Endothelial cell of hepatic sinusoid (primary cell): Measurements from ENCODE around the gene ERAP2.

Experiments
- in situ Hi-C: cut with HindIII; loops from 2 replicates; pipeline ENCODE4 v1.10.0; 2017; ENCODE audit warnings: low sequenced_read_pairs

The ERAP2 gene

GRCh38 chr5:96928931-96929708 lies 52.8 kb downstream of the ERAP2 start:
- in situ Hi-C loops = no loop called here

GRCh38 chr5:96930058-96930457 lies 53.8 kb downstream of the ERAP2 start:
- in situ Hi-C loops = loop anchor here (5.0 kb wide), 1 partner anchor 58 kb away; no protein-coding TSS in a partner anchor

DNA sequence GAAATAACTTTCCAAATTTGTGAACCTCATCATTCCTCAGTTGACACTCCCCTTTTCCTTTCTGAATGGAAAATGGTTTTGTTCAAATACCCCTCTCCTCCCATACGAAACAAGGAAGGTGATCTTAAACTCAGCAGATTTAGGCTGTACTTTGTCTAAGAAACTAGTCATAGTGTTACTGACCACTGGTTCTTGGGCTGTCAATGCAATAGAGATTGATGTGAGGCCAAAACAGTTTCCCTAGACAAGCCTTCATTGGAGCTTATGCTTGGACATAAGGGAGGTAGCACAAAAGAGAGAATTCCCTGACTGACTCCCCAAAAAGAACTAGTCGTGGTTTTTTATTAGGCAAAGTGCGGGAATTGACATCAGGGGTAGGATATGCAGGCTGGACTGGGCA lies 54.3 kb downstream of the ERAP2 start:
- in situ Hi-C loops = loop anchor here (5.0 kb wide), 1 partner anchor 58 kb away; no protein-coding TSS in a partner anchor

GRCh38 chr5:96931037-96931436 lies 54.7 kb downstream of the ERAP2 start:
- in situ Hi-C loops = loop anchor here (5.0 kb wide), 1 partner anchor 59 kb away; no protein-coding TSS in a partner anchor

- in situ Hi-C loops = loop anchor here (5.0 kb wide), 1 partner anchor 59 kb away; no protein-coding TSS in a partner anchor
Measured at GRCh38 chr5:96931605-96932004, 55.3 kb downstream of the ERAP2 start.

DNA sequence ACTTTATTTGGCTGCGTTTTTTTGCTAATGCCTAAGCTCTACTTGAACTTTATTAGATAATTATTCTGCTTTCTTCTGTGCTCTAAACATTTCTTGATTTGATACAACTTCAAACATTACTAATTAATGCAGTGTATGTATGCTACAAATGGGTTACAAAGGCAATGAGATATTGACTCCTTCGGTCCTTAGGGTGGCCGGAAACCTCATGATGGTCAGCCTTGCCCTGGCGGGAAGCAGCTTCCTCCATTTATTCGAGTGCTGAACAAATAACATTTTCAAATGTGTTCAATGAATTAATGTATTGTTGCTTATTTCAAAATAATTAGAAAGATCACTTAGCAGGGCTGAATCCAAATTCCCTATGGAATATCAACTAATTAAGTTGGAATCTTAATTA lies 55.7 kb downstream of the ERAP2 start:
- in situ Hi-C loops = loop anchor here (5.0 kb wide), 1 partner anchor 60 kb away; no protein-coding TSS in a partner anchor

GRCh38 chr5:96933764-96934707 lies 57.7 kb downstream of the ERAP2 start:
- in situ Hi-C loops = loop anchor here (5.0 kb wide), 1 partner anchor 62 kb away; no protein-coding TSS in a partner anchor

DNA sequence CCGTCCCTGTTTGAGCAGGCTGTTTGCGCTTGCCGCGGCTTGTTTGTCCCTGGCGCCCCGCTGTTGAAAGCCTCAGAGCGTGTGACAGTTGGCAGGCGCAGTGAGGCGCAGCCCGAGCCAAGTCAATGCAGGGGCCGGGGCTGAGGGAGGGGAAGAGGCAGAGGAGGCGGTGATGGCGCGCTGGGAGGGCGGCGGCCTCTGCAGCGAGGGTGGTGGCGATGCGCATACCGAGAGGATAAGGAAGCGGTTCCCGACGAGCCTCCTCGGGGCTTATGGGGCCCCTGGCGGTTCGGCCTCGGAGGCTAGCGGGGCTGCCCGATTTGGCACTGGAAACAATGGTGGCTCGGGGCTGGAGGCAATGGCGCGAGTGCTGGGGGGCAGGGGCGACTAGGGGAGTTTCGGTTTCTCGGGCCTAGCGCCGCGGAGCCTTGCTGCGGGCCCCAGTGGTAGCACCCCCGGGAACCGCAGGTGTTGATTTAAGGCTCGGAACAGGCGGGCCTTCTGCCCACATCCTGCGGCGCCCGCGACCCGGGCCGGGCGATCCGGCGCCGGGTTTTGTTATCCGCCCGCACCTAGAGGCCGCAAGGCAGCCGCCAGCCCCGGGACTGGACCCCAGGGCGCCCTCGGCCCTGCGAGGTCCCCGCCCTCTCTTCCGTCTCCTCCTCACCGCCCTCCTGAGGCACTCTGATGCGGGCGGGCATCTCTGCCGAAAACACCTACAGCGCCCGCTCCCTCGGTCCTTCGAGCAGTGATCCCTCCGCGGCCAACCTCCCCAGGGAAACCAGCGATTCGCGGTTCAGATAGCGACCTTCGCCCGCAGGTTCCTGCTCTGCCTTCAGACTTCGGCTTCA lies 58.6 kb downstream of the ERAP2 start:
- in situ Hi-C loops = loop anchor here (5.0 kb wide), 1 partner anchor 63 kb away; no protein-coding TSS in a partner anchor

- in situ Hi-C loops = no loop called here
Measured at GRCh38 chr5:96935559-96936430, 59.5 kb downstream of the ERAP2 start, which contains the start of gene LNPEP. Gene LNPEP, plus strand, starts transcription at chr5:96936080. Its CDS starts 76 bp downstream, at chr5:96936156.

- in situ Hi-C loops = no loop called here
Measured at GRCh38 chr5:96936431-96937320, 60.4 kb downstream of the ERAP2 start.

- in situ Hi-C loops = no loop called here
Measured at GRCh38 chr5:96940586-96940985, 64.3 kb downstream of the ERAP2 start.

- in situ Hi-C loops = no loop called here
Measured at GRCh38 chr5:96941140-96941539, 64.8 kb downstream of the ERAP2 start.

DNA sequence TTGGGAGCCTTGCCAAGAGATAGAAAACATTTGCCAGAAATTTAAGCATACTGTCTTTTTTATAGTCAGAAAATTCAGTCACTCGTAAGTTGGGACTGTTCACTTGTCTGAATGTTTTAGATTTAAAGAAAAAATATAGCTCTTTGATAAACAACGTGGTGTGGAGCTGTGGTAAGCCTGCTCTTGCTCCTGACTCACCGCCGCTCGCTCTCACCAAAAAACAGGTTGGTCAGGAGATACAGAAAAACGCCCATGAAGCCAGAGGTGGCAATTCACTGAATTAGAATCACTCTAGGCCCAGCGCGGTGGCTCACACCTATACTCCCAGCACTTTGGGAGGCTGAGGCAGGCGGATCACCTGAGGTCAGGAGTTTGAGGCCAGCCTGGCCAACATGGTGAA lies 65.8 kb downstream of the ERAP2 start:
- in situ Hi-C loops = no loop called here

GRCh38 chr5:96942911-96943310 lies 66.6 kb downstream of the ERAP2 start:
- in situ Hi-C loops = no loop called here

GRCh38 chr5:96943799-96944198 lies 67.5 kb downstream of the ERAP2 start:
- in situ Hi-C loops = no loop called here

GRCh38 chr5:96945144-96945897 lies 69.0 kb downstream of the ERAP2 start:
- in situ Hi-C loops = no loop called here

DNA sequence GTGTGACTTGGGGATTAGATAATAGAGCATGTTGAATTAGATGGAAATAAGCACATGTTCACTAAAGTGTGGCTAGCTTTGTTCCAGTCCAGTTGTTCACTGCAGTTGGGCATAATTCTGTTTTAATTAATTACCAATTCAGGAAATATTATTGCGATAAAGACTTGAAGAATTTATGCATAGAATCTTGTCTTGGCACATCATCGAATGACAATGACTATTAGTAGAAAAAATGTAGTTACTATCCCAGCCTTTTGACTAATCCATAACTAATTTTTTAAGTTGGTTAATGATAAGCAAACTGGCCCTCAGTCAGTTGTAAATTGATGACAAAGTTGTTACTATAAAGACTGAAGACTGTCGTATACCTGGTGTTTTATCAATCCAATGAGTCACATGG lies 70.1 kb downstream of the ERAP2 start:
- in situ Hi-C loops = no loop called here
